Right atrium auricular region (tissue), 2 donors: Measurements from ENCODE around the gene SYNPO. TPM values are rescaled to one million over a fixed set of nuclear protein-coding genes. Genes with fewer than 3 reads are reported as not detected.

Experiments used
- DNase-seq: peaks from one replicate; pipeline ENCODE4 v3.0.0-alpha.2; 2019; ENCODE audit warnings: low spot score
- H3K27ac ChIP-seq, 2 donors: fragments of 200-600 bp; sonication (generic); 1 replicate in 1 of 2; 2 replicates in 1 of 2; pipeline ENCODE4 v1.5.1; 2016 to 2019
- H3K27me3 ChIP-seq, 2 donors: fragments of 200-600 bp; sonication (generic); one replicate each; pipeline versions ENCODE4 v1.5.1 to v1.6.0; 2017 to 2019
- H3K36me3 ChIP-seq: fragments of 200-600 bp; sonication (generic); one replicate; pipeline ENCODE4 v1.5.1; 2016
- H3K4me1 ChIP-seq, 2 donors: fragments of 200-600 bp; sonication (generic); one replicate each; pipeline versions ENCODE4 v1.5.1 to v1.6.0; 2017 to 2019
- H3K4me3 ChIP-seq, 2 donors: fragments of 200-600 bp; sonication (generic); 1 replicate in 1 of 2; 2 replicates in 1 of 2; pipeline ENCODE4 v1.5.1; 2017 to 2019; ENCODE audit warnings: mild to moderate bottlenecking in 1 of 2, moderate library complexity in 1 of 2
- H3K9me3 ChIP-seq, 2 donors: fragments of 200-600 bp; sonication (generic); one replicate each; pipeline ENCODE4 v1.5.1; 2019
- CTCF ChIP-seq, 2 donors: fragments of 200-600 bp; sonication (generic); IDR thresholded peaks; one replicate each; pipeline ENCODE4 v1.5.1; 2019; ENCODE audit warnings: antibody characterized with exemption in 2 of 2
- total RNA-seq, 2 donors: library from RNA; depleted of rRNA; stranded (reverse); fragments of >200 nt; gene quantifications; one replicate each; pipeline ENCODE4 v1.1.0, GENCODE V29; 2016

Gene SYNPO
- total RNA-seq, result 100 to 1,000 TPM; 369 to 413 TPM

- peak within 1 kb of the TSS; percentile 96 for H3K27ac ChIP-seq
- H3K36me3 ChIP-seq, result no peaks in the 10 kb centered on the region
- no peaks in the 10 kb centered on the region for H3K27me3 ChIP-seq
- peaks cover 0 to 100% of the 10 kb centered on the region in 2 donors for H3K4me1 ChIP-seq
- peak; percentile 89 for DNase-seq
- no peaks in the 10 kb centered on the region for H3K9me3 ChIP-seq
- TF ChIP-seq CTCF (IDR thresholded peaks at IDR 0.05), result no peak
- H3K4me3 ChIP-seq, result peak within 1 kb of the TSS; percentile 47 to 48
Observed at GRCh38 chr5:150640311-150641005, at the start of gene SYNPO. Gene SYNPO (plus strand): TSS chr5:150640660. CDS start chr5:150648276, 7,616 bp downstream.

GRCh38 chr5:150590979-150591695 lies 49.3 kb upstream of the SYNPO start:
- H3K27ac ChIP-seq, result peak overlapping the region; percentile 75 to 82
- H3K4me1 ChIP-seq, result peaks cover 0 to 69% of the 10 kb centered on the region in 2 donors
- H3K4me3 ChIP-seq, result no peak overlapping the region
- no peaks in the 10 kb centered on the region for H3K36me3 ChIP-seq
- H3K27me3 ChIP-seq, result no peaks in the 10 kb centered on the region
- H3K9me3 ChIP-seq, result no peaks in the 10 kb centered on the region
- no peak for TF ChIP-seq CTCF (IDR thresholded peaks at IDR 0.05)
- no peak for DNase-seq

GRCh38 chr5:150593593-150593992 lies 46.9 kb upstream of the SYNPO start:
- Histone ChIP-seq H3K9me3 (no peaks in the 10 kb centered on the region), H3K4me1 (peaks cover 0 to 85% of the 10 kb centered on the region in 2 donors), H3K36me3 (no peaks in the 10 kb centered on the region), H3K27ac (peak overlapping the region; percentile 62 to 78), H3K4me3 (no peak overlapping the region), H3K27me3 (no peaks in the 10 kb centered on the region)
- TF ChIP-seq CTCF (IDR thresholded peaks at IDR 0.05), result no peak
- DNase-seq, result peak; percentile 80

- DNase-seq, result no peak
- H3K36me3 ChIP-seq, result no peaks in the 10 kb centered on the region
- peak overlapping the region; percentile 62 to 78 for H3K27ac ChIP-seq
- no peaks in the 10 kb centered on the region for H3K27me3 ChIP-seq
- no peak for TF ChIP-seq CTCF (IDR thresholded peaks at IDR 0.05)
- H3K4me3 ChIP-seq, result no peak overlapping the region
- no peaks in the 10 kb centered on the region for H3K9me3 ChIP-seq
- H3K4me1 ChIP-seq, result peaks cover 0 to 89% of the 10 kb centered on the region in 2 donors
Observed at GRCh38 chr5:150593996-150594395, 46.5 kb upstream of the SYNPO start.

- no peak for DNase-seq
- Histone ChIP-seq H3K4me1 (peaks cover 0 to 91% of the 10 kb centered on the region in 2 donors), H3K27ac (peak overlapping the region; percentile 62 to 78), H3K4me3 (no peak overlapping the region), H3K36me3 (no peaks in the 10 kb centered on the region), H3K9me3 (no peaks in the 10 kb centered on the region), H3K27me3 (no peaks in the 10 kb centered on the region)
- no peak for TF ChIP-seq CTCF (IDR thresholded peaks at IDR 0.05)
Observed at GRCh38 chr5:150595466-150596031, 44.9 kb upstream of the SYNPO start.
